HG02840 (cell line): Measurements from ENCODE around the gene BCHE.

Experiments used
- ATAC-seq: cut with Tn5 transposase; IDR thresholded peaks from one replicate; pipeline ENCODE4 v1.9.1; 2021; ENCODE audit warnings: mild to moderate bottlenecking, moderate library complexity, moderate number of reproducible peaks; ENCODE audit not compliant: unreplicated experiment, low FRiP score

BCHE gene

GRCh38 chr3:165837058-165837525, at the start of gene BCHE:
BCHE (minus strand) TSS chr3:165837423; CDS start chr3:165831033, 6,390 bp downstream.
- ATAC-seq = no peak

GRCh38 chr3:165885558-165886270, 48.5 kb upstream of the BCHE start:
- ATAC-seq = no peak

- ATAC-seq = no peak
Measured at GRCh38 chr3:165884518-165884917, 47.3 kb upstream of the BCHE start.

GRCh38 chr3:165883863-165884478, 46.7 kb upstream of the BCHE start:
- ATAC-seq = no peak

GRCh38 chr3:165883117-165883516, 45.9 kb upstream of the BCHE start:
- ATAC-seq = no peak

- no peak for ATAC-seq
Measured at GRCh38 chr3:165875644-165876043, 38.4 kb upstream of the BCHE start.

- no peak for ATAC-seq
Measured at GRCh38 chr3:165874663-165875489, 37.7 kb upstream of the BCHE start.

- ATAC-seq = no peak
Measured at GRCh38 chr3:165868088-165868487, 30.9 kb upstream of the BCHE start.

GRCh38 chr3:165859061-165859460, 21.8 kb upstream of the BCHE start:
- ATAC-seq = no peak

GRCh38 chr3:165855581-165855980, 18.4 kb upstream of the BCHE start:
- ATAC-seq = no peak

- no peak for ATAC-seq
Measured at GRCh38 chr3:165854696-165855095, 17.5 kb upstream of the BCHE start.

GRCh38 chr3:165852711-165853110, 15.5 kb upstream of the BCHE start:
- no peak for ATAC-seq

GRCh38 chr3:165852191-165852590, 15.0 kb upstream of the BCHE start:
- no peak for ATAC-seq

GRCh38 chr3:165846056-165846455, 8.8 kb upstream of the BCHE start:
- no peak for ATAC-seq

- ATAC-seq = no peak
Measured at GRCh38 chr3:165839296-165840076, 2.3 kb upstream of the BCHE start.

GRCh38 chr3:165837801-165838200, 578 bp upstream of the BCHE start:
- ATAC-seq = no peak

- no peak for ATAC-seq
Measured at GRCh38 chr3:165835431-165835830, 1.8 kb downstream of the BCHE start.

GRCh38 chr3:165830746-165831145, 6.5 kb downstream of the BCHE start:
- ATAC-seq = no peak

- no peak for ATAC-seq
Measured at GRCh38 chr3:165827883-165828282, 9.3 kb downstream of the BCHE start.

GRCh38 chr3:165827233-165827632, 10.0 kb downstream of the BCHE start:
- ATAC-seq = no peak
